CD14-positive monocyte (primary cell): ENCODE measurements around the gene HDAC4. TPM values are rescaled to one million over a fixed set of nuclear protein-coding genes. Genes with fewer than 3 reads are reported as not detected.

ENCODE experiments used
- DNase-seq, 3 donors: peaks; one replicate each; pipeline ENCODE4 v3.0.0-alpha.2; 2011 to 2022
- H2AFZ ChIP-seq: 2 replicates; pipeline ENCODE4 v1.6.0; 2012; ENCODE audit warnings: mild to moderate bottlenecking, low read depth, low read length, inconsistent platforms; ENCODE audit not compliant: insufficient read depth, poor library complexity, severe bottlenecking
- H3K27ac ChIP-seq, 2 donors: 1 replicate in 1 of 2; 2 replicates in 1 of 2; pipeline ENCODE4 v1.5.1; 2012 to 2013; ENCODE audit warnings: low read length in 2 of 2, control low read depth in 1 of 2, inconsistent platforms in 1 of 2, low read depth in 1 of 2, mild to moderate bottlenecking in 1 of 2
- H3K27me3 ChIP-seq, 2 donors: one replicate each; pipeline versions ENCODE4 v1.6.0 to v1.6.1; 2011 to 2013; ENCODE audit warnings: low read length in 2 of 2; ENCODE audit not compliant: control insufficient read depth in 2 of 2, insufficient read depth in 2 of 2
- H3K36me3 ChIP-seq, 2 donors: replicated peaks in 1 of 2; 1 replicate in 1 of 2; 2 replicates in 1 of 2; pipeline versions ENCODE4 v1.5.1 to v1.6.1; 2012 to 2013; ENCODE audit warnings: low read length in 2 of 2, control low read depth in 1 of 2, inconsistent platforms in 1 of 2, mild to moderate bottlenecking in 1 of 2; ENCODE audit not compliant: insufficient read depth in 2 of 2, control insufficient read depth in 1 of 2
- H3K4me1 ChIP-seq, 2 donors: 1 replicate in 1 of 2; 2 replicates in 1 of 2; pipeline versions ENCODE4 v1.5.1 to v1.6.1; 2012 to 2013; ENCODE audit warnings: low read length in 2 of 2, control low read depth in 1 of 2, inconsistent platforms in 1 of 2, mild to moderate bottlenecking in 1 of 2, moderate library complexity in 1 of 2; ENCODE audit not compliant: insufficient read depth in 2 of 2, control insufficient read depth in 1 of 2
- H3K4me2 ChIP-seq: replicated peaks from 2 replicates; pipeline ENCODE3; 2012; ENCODE audit warnings: low read length, moderate library complexity, mild to moderate bottlenecking; ENCODE audit not compliant: poor library complexity, severe bottlenecking; ENCODE audit errors: extremely low read depth
- H3K4me3 ChIP-seq, 3 experiments: fragments of 200-600 bp in 1 of 3; sonication (generic) in 1 of 3; replicated peaks in 1 of 3; 1 replicate in 2 of 3; 2 replicates in 1 of 3; pipeline ENCODE4 v1.5.1; 2011 to 2013; ENCODE audit warnings: low read length in 3 of 3, mild to moderate bottlenecking in 3 of 3, control low read depth in 2 of 3, low read depth in 2 of 3, inconsistent platforms in 1 of 3, moderate library complexity in 1 of 3
- H3K79me2 ChIP-seq: 2 replicates; pipeline ENCODE4 v1.6.0; 2012; ENCODE audit warnings: mild to moderate bottlenecking, control low read depth, inconsistent platforms, low read length, moderate library complexity; ENCODE audit not compliant: insufficient read depth
- H3K9ac ChIP-seq: 2 replicates; pipeline ENCODE4 v1.6.0; 2017; ENCODE audit warnings: low read length, mild to moderate bottlenecking; ENCODE audit not compliant: insufficient read depth, poor library complexity, severe bottlenecking
- H3K9me3 ChIP-seq, 2 donors: replicated peaks in 1 of 2; 1 replicate in 1 of 2; 2 replicates in 1 of 2; pipeline versions ENCODE4 v1.5.1 to v1.6.1; 2012 to 2013; ENCODE audit warnings: low read length in 2 of 2, control low read depth in 1 of 2; ENCODE audit not compliant: control insufficient read depth in 1 of 2, insufficient read depth in 1 of 2
- H4K20me1 ChIP-seq: 2 replicates; pipeline ENCODE4 v1.6.0; 2012; ENCODE audit warnings: mild to moderate bottlenecking, low read length, control low read depth, moderate library complexity; ENCODE audit not compliant: insufficient read depth
- H3K27ac Mint-ChIP-seq, 7 donors: one replicate each; pipeline ENCODE4 v1.8.0; 2020; ENCODE audit warnings: mild to moderate bottlenecking in 7 of 7, mixed read lengths in 7 of 7, moderate library complexity in 6 of 7, inconsistent platforms in 2 of 7
- H3K27me3 Mint-ChIP-seq, 3 donors: one replicate each; pipeline ENCODE4 v1.8.0; 2021 to 2022; ENCODE audit warnings: low read depth in 3 of 3, mild to moderate bottlenecking in 3 of 3, mixed read lengths in 3 of 3, moderate library complexity in 3 of 3, inconsistent platforms in 1 of 3
- H3K36me3 Mint-ChIP-seq, 2 donors: one replicate each; pipeline ENCODE4 v1.8.0; 2020; ENCODE audit warnings: mixed read lengths in 2 of 2, inconsistent platforms in 1 of 2, mild to moderate bottlenecking in 1 of 2
- H3K4me1 Mint-ChIP-seq: one replicate; pipeline ENCODE4 v1.8.0; 2020; ENCODE audit warnings: mild to moderate bottlenecking, mixed read lengths
- H3K4me3 Mint-ChIP-seq, 2 donors: one replicate each; pipeline ENCODE4 v1.8.0; 2020; ENCODE audit warnings: mild to moderate bottlenecking in 2 of 2, mixed read lengths in 2 of 2, moderate library complexity in 1 of 2
- H3K9me3 Mint-ChIP-seq, 7 donors: one replicate each; pipeline ENCODE4 v1.8.0; 2020 to 2022; ENCODE audit warnings: mixed read lengths in 7 of 7, mild to moderate bottlenecking in 6 of 7, moderate library complexity in 6 of 7, inconsistent platforms in 2 of 7
- WGBS: methylation state at CpG from one replicate; pipeline ENCODE4 v1.1.5; 2013; ENCODE audit warnings: missing lambda C conversion rate; ENCODE audit not compliant: insufficient coverage; 5-methylcytosine and 5-hydroxymethylcytosine counted together
- intact Hi-C, 2 donors: fragments of 100-400 bp; cut with micrococcal nuclease; formaldehyde crosslinking; loops; one replicate each; pipeline versions ENCODE4 v1.15.0 to v1.15.1; 2023
- polyA plus RNA-seq, 3 donors: library from polyadenylated mRNA; depleted of rRNA in 1 of 3; unstranded in 2 of 3; stranded (reverse) in 1 of 3; fragments of 300-500 nt in 2 of 3; fragments of >200 nt in 1 of 3; fragmentation: Illumina TruSeq in 2 of 3; gene quantifications; 1 replicate in 2 of 3; 2 replicates in 1 of 3; pipeline ENCODE4 v1.2.3, GENCODE V29; 2012 to 2021
- small RNA-seq: library from RNA; depleted of rRNA; stranded (forward); fragments of <200 nt; gene quantifications from one replicate; pipeline ENCODE3, GENCODE V24; 2012; ENCODE audit warnings: low read depth; ENCODE audit not compliant: insufficient read length
- TF ChIP-seq, protein P1 (sequence below): fragments of 200-600 bp; IDR thresholded peaks from one replicate; pipeline ENCODE4 v1.8.0; 2022; ENCODE audit warnings: antibody characterized with exemption, mild to moderate bottlenecking

HDAC4 gene
- polyA plus RNA-seq, 3 donors: 3.3 to 23.0 (median 4.5) TPM

DNA sequence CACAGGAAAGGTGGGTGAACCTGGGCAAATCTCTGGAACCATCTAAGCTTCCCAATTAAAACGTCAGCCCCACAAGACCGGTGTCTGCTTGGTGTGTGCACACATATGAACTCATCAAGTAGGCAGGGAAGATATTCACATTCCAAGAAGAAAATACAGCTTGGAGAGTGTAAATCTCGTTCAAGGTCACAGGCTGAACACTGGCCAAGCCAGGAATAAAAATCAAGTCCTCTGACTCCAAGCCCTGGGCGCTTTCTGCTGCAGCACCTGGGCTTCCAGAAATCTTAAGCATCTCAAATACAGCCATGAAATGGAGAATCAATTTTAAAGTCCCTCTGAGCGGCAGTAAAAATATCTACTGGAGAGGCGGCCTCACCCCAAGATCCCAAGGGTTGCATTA is 402.0 kb downstream of the HDAC4 start:
- H3K9ac ChIP-seq: no peak overlapping the region
- Mint-ChIP-seq H3K27ac (no peak overlapping the region), H3K27me3 (peaks cover 0 to 14% (median 8%) of the 10 kb centered on the region in 3 donors), H3K4me3 (no peak overlapping the region), H3K36me3 (no peaks in the 10 kb centered on the region), H3K9me3 (peaks cover 9 to 24% (median 17%) of the 10 kb centered on the region in 7 donors), H3K4me1 (no peaks in the 10 kb centered on the region)
- peaks cover 0 to 19% of the 10 kb centered on the region in 2 donors for H3K9me3 ChIP-seq
- no peaks in the 10 kb centered on the region for H3K27me3 ChIP-seq
- H4K20me1 ChIP-seq: no peaks in the 10 kb centered on the region
- WGBS: 92% methylated on average over 4 of the region's 6 CpGs
- TF ChIP-seq, protein P1, sequence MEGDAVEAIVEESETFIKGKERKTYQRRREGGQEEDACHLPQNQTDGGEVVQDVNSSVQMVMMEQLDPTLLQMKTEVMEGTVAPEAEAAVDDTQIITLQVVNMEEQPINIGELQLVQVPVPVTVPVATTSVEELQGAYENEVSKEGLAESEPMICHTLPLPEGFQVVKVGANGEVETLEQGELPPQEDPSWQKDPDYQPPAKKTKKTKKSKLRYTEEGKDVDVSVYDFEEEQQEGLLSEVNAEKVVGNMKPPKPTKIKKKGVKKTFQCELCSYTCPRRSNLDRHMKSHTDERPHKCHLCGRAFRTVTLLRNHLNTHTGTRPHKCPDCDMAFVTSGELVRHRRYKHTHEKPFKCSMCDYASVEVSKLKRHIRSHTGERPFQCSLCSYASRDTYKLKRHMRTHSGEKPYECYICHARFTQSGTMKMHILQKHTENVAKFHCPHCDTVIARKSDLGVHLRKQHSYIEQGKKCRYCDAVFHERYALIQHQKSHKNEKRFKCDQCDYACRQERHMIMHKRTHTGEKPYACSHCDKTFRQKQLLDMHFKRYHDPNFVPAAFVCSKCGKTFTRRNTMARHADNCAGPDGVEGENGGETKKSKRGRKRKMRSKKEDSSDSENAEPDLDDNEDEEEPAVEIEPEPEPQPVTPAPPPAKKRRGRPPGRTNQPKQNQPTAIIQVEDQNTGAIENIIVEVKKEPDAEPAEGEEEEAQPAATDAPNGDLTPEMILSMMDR: no peak
- no peaks in the 10 kb centered on the region for H3K36me3 ChIP-seq
- H2AFZ ChIP-seq: no peak overlapping the region
- no peaks in the 10 kb centered on the region for H3K4me1 ChIP-seq
- H3K4me3 ChIP-seq: no peak overlapping the region
- intact Hi-C loops: no loop called here
- DNase-seq: no peak
- no peak overlapping the region for H3K4me2 ChIP-seq
- H3K79me2 ChIP-seq: no peaks in the 10 kb centered on the region
- no peak overlapping the region for H3K27ac ChIP-seq

Small RNAs within 50 kb of the gene (small RNA-seq; reads per million reads assigned to genes)
- not detected for gene MIR2467
- gene MIR4269: not detected
- gene MIR4440: not detected
- not detected for gene MIR4441
